Measurements from ENCODE around the gene GPR68.
"Not testable (repeated sequence)": the region's sequence is repeated elsewhere in the genome, so short reads cannot be mapped to it uniquely, and the experiment has no call there.

The GPR68 gene

GRCh38 chr14:91231446-91231845 is 13.1 kb downstream of the GPR68 start:
- no peak overlapping the region for H3K4me3 ChIP-seq (ENCODE audit: low read depth, low read length)
- DNase-seq (ENCODE audit: low read depth), result no peak
- no peak for TF ChIP-seq CTCF (IDR thresholded peaks at IDR 0.05; ENCODE audit: low read depth, low read length, missing control alignments)

- DNase-seq (ENCODE audit: low read depth), result no peak
- no peak overlapping the region for H3K4me3 ChIP-seq (ENCODE audit: low read depth, low read length)
- no peak for TF ChIP-seq CTCF (IDR thresholded peaks at IDR 0.05; ENCODE audit: low read depth, low read length, missing control alignments)
Observed at GRCh38 chr14:91230397-91231035, 14.0 kb downstream of the GPR68 start.

GRCh38 chr14:91229743-91230200 is 14.7 kb downstream of the GPR68 start:
- no peak overlapping the region for H3K4me3 ChIP-seq (ENCODE audit: low read depth, low read length)
- peak; percentile 85 for DNase-seq (ENCODE audit: low read depth)
- TF ChIP-seq CTCF (IDR thresholded peaks at IDR 0.05; ENCODE audit: low read depth, low read length, missing control alignments), result no peak

- no peak for DNase-seq (ENCODE audit: low read depth)
- no peak for TF ChIP-seq CTCF (IDR thresholded peaks at IDR 0.05; ENCODE audit: low read depth, low read length, missing control alignments)
- H3K4me3 ChIP-seq (ENCODE audit: low read depth, low read length), result no peak overlapping the region
Observed at GRCh38 chr14:91229005-91229382, 15.5 kb downstream of the GPR68 start.

- TF ChIP-seq CTCF (IDR thresholded peaks at IDR 0.05; ENCODE audit: low read depth, low read length, missing control alignments), result no peak
- peak; percentile 68 for DNase-seq (ENCODE audit: low read depth)
Observed at GRCh38 chr14:91228112-91229004, 16.1 kb downstream of the GPR68 start.

GRCh38 chr14:91227183-91227628 is 17.3 kb downstream of the GPR68 start:
- TF ChIP-seq CTCF (IDR thresholded peaks at IDR 0.05; ENCODE audit: low read depth, low read length, missing control alignments), result no peak
- no peak overlapping the region for H3K4me3 ChIP-seq (ENCODE audit: low read depth, low read length)
- DNase-seq (ENCODE audit: low read depth), result no peak

More at GRCh38 chr14:91228112-91229004, 16.1 kb downstream of the GPR68 start:
- H3K4me3 ChIP-seq (ENCODE audit: low read depth, low read length), result no peak overlapping the region

- not testable (repeated sequence) for DNase-seq (ENCODE audit: low read depth); H3K4me3 ChIP-seq (ENCODE audit: low read depth, low read length)
Observed at GRCh38 chr14:91226360-91226759, 18.1 kb downstream of the GPR68 start.

Measured in GM12864 (cell line).